Upper lobe of left lung (tissue), 6 donors: ENCODE results near the gene DHX32. TPM values are rescaled to one million over a fixed set of nuclear protein-coding genes. Genes with fewer than 3 reads are reported as not detected.
"Not testable (repeated sequence)": the region's sequence is repeated elsewhere in the genome, so short reads cannot be mapped to it uniquely, and the experiment has no call there.

Experiments
- ATAC-seq, 2 donors: fragments of 200-7000 bp; cut with Tn5 transposase; one replicate each; pipeline ENCODE4 v1.9.1; 2022; ENCODE audit warnings: mild to moderate bottlenecking in 2 of 2, moderate library complexity in 2 of 2; ENCODE audit not compliant: low FRiP score in 2 of 2
- DNase-seq, 2 donors: peaks; one replicate each; pipeline ENCODE4 v3.0.0-alpha.2; 2019 to 2020
- H3K27ac ChIP-seq, 4 donors: fragments of 200-600 bp; sonication (generic); one replicate each; pipeline ENCODE4 v1.5.1; 2016 to 2019
- H3K27me3 ChIP-seq, 4 donors: fragments of 200-600 bp; sonication (generic); one replicate each; pipeline ENCODE4 v1.5.1; 2017 to 2019
- H3K36me3 ChIP-seq, 4 donors: fragments of 200-600 bp; sonication (generic); one replicate each; pipeline ENCODE4 v1.5.1; 2016 to 2019
- H3K4me1 ChIP-seq, 4 donors: fragments of 200-600 bp; sonication (generic); one replicate each; pipeline ENCODE4 v1.5.1; 2018 to 2019
- H3K4me3 ChIP-seq, 4 donors: fragments of 200-600 bp; sonication (generic); one replicate each; pipeline ENCODE4 v1.5.1; 2017 to 2019; ENCODE audit warnings: mild to moderate bottlenecking in 2 of 4, moderate library complexity in 1 of 4
- H3K9me3 ChIP-seq, 4 donors: fragments of 200-600 bp; sonication (generic); one replicate each; pipeline ENCODE4 v1.5.1; 2018 to 2019
- EP300 ChIP-seq, 4 donors: sonication (generic); formaldehyde crosslinking; IDR thresholded peaks; one replicate each; pipeline ENCODE4 v1.5.1; 2017; ENCODE audit warnings: antibody characterized with exemption in 4 of 4, control low read depth in 2 of 4
- POLR2A ChIP-seq, 4 donors: fragments of 450-650 bp; IDR thresholded peaks; one replicate each; pipeline ENCODE4 v1.5.1; 2016 to 2017; ENCODE audit warnings: antibody characterized with exemption in 4 of 4, mild to moderate bottlenecking in 2 of 4
- POLR2AphosphoS5 ChIP-seq, 2 donors: sonication (generic); formaldehyde crosslinking; IDR thresholded peaks; one replicate each; pipeline ENCODE4 v1.5.1; 2017; ENCODE audit warnings: antibody characterized with exemption in 2 of 2
- WGBS, 2 donors: methylation state at CpG; one replicate each; pipeline ENCODE4 v1.1.5; 2017 to 2018; 5-methylcytosine and 5-hydroxymethylcytosine counted together
- total RNA-seq, 6 donors: library from RNA; depleted of rRNA in 4 of 6; stranded (reverse); fragments of >200 nt in 4 of 6; gene quantifications; one replicate each; pipeline versions ENCODE4 v1.1.0 to v1.2.1, GENCODE V29; 2016 to 2021
- TF ChIP-seq, protein P1 (sequence below), 6 experiments: fragments of 450-650 bp in 4 of 6; fragments of 200-600 bp in 2 of 6; sonication (generic) in 2 of 6; IDR thresholded peaks; one replicate each; pipeline ENCODE4 v1.5.1; 2016 to 2019; ENCODE audit warnings: antibody characterized with exemption in 6 of 6
- donor health status: DM: no; HTN: no; CAD: no; lungs with moderate emphysema.
- donor health status: DM: no; HTN: yes; CAD: no; lungs with severe emphysema.

DHX32 gene
- total RNA-seq, 6 donors from 2014 or later, result 9.4 to 37.2 (median 28.0) TPM

DNA sequence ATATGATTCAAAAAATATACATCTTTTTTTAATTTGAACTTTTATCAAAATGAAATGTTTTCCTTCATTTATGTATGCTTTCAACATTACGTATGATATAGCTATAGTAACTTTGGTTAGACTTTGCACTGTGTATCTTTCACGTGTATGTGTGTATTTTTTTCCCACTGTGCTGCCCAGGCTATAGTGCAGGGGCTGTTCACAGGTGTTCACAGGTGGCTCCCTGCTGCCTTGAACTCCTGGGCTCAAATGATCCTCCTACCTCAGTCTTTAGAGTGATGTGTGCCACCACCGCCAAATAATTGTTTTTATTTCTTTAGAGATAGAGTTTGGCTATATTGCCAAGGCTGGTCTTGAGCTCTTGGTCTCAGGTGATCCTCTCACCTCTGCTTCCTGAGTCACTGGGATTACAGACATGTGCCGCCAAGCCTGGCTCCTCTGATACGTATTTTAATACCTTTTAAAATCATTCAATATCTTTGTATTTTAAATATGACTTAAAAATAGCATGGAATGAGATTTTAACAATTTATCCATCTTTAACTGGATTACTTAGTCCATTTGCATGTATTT, 44.3 kb upstream of the DHX32 start:
- no peak for DNase-seq
- H3K9me3 ChIP-seq, result no peaks in the 10 kb centered on the region
- TF ChIP-seq POLR2A (IDR thresholded peaks at IDR 0.05), result no peak
- TF ChIP-seq, protein P1, sequence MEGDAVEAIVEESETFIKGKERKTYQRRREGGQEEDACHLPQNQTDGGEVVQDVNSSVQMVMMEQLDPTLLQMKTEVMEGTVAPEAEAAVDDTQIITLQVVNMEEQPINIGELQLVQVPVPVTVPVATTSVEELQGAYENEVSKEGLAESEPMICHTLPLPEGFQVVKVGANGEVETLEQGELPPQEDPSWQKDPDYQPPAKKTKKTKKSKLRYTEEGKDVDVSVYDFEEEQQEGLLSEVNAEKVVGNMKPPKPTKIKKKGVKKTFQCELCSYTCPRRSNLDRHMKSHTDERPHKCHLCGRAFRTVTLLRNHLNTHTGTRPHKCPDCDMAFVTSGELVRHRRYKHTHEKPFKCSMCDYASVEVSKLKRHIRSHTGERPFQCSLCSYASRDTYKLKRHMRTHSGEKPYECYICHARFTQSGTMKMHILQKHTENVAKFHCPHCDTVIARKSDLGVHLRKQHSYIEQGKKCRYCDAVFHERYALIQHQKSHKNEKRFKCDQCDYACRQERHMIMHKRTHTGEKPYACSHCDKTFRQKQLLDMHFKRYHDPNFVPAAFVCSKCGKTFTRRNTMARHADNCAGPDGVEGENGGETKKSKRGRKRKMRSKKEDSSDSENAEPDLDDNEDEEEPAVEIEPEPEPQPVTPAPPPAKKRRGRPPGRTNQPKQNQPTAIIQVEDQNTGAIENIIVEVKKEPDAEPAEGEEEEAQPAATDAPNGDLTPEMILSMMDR (IDR thresholded peaks at IDR 0.05), result no peak
- no peak for TF ChIP-seq EP300 (IDR thresholded peaks at IDR 0.05)
- TF ChIP-seq POLR2AphosphoS5 (IDR thresholded peaks at IDR 0.05), result no peak
- 77 to 83% methylated on average over 5 of the region's 5 CpGs for WGBS, 2 donors
- no peaks in the 10 kb centered on the region for H3K4me1 ChIP-seq
- no peak overlapping the region for H3K27ac ChIP-seq
- no peaks in the 10 kb centered on the region for H3K36me3 ChIP-seq
- H3K27me3 ChIP-seq, result no peaks in the 10 kb centered on the region
- H3K4me3 ChIP-seq, result no peak overlapping the region
- peak; percentile 28 to 49 for ATAC-seq

- not testable (repeated sequence) for H3K36me3 ChIP-seq, DNase-seq, H3K27me3 ChIP-seq, H3K9me3 ChIP-seq, H3K4me3 ChIP-seq, H3K27ac ChIP-seq, H3K4me1 ChIP-seq, ATAC-seq
- 93 to 100% methylated on average over 2 of the region's 2 CpGs for WGBS, 2 donors
Measured at GRCh38 chr10:125921643-125922306, 40.7 kb upstream of the DHX32 start.

GRCh38 chr10:125917704-125918361, 36.7 kb upstream of the DHX32 start:
- H3K4me3 ChIP-seq, H3K9me3 ChIP-seq, DNase-seq, H3K4me1 ChIP-seq, H3K27me3 ChIP-seq, H3K27ac ChIP-seq, H3K36me3 ChIP-seq: not testable (repeated sequence)
- WGBS, 2 donors, result 86 to 87% methylated on average over 8 of the region's 8 CpGs
- ATAC-seq, result peak; percentile 48 to 63

- ATAC-seq, result peak; percentile 8 to 66
- WGBS, 2 donors, result 70 to 75% methylated on average over 3 of the region's 3 CpGs
- H3K27ac ChIP-seq, result no peak overlapping the region
Measured at GRCh38 chr10:125916977-125917376, 35.9 kb upstream of the DHX32 start.

DNA sequence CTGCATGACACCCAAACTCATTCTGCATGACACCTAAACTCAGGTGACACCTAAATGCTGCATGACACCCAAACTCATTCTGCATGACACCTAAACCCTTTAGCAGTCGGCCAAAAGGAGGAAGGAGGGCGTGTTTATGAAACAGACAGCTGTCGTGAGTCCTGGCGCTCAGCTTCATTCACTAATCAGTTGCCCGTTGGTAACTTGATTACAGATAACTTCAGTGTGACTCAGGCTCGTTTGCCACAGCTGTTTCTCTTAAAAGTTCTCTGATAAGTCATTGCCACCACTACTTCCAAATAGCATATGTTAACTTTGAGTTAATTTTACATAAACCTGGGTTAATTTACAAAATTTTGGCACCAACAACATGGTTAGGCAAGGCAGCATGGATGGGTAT, 32.2 kb upstream of the DHX32 start:
- not testable (repeated sequence) for H3K36me3 ChIP-seq, ATAC-seq, H3K9me3 ChIP-seq, DNase-seq, H3K27me3 ChIP-seq, H3K27ac ChIP-seq, H3K4me1 ChIP-seq, H3K4me3 ChIP-seq
- WGBS, 2 donors, result 61 to 76% methylated on average over 5 to 6 of the region's 6 CpGs

More at GRCh38 chr10:125916977-125917376, 35.9 kb upstream of the DHX32 start:
- H3K36me3 ChIP-seq, result no peaks in the 10 kb centered on the region
- TF ChIP-seq, protein P1 (IDR thresholded peaks at IDR 0.05), result no peak
- TF ChIP-seq POLR2A (IDR thresholded peaks at IDR 0.05), result no peak
- TF ChIP-seq EP300 (IDR thresholded peaks at IDR 0.05), result no peak
- TF ChIP-seq POLR2AphosphoS5 (IDR thresholded peaks at IDR 0.05), result no peak
- no peak overlapping the region for H3K4me3 ChIP-seq
- H3K4me1 ChIP-seq, result no peaks in the 10 kb centered on the region
- H3K27me3 ChIP-seq, result no peaks in the 10 kb centered on the region
- DNase-seq, result no peak
- peaks cover 0 to 3% (median 0%) of the 10 kb centered on the region in 4 donors for H3K9me3 ChIP-seq

GRCh38 chr10:125911990-125912389, 30.9 kb upstream of the DHX32 start:
- TF ChIP-seq, protein P1 (IDR thresholded peaks at IDR 0.05), result no peak
- TF ChIP-seq POLR2A (IDR thresholded peaks at IDR 0.05), result no peak
- TF ChIP-seq POLR2AphosphoS5 (IDR thresholded peaks at IDR 0.05), result no peak
- TF ChIP-seq EP300 (IDR thresholded peaks at IDR 0.05), result no peak
- Histone ChIP-seq H3K4me1 (peaks cover 0 to 4% (median 0%) of the 10 kb centered on the region in 4 donors), H3K36me3 (no peaks in the 10 kb centered on the region), H3K9me3 (no peaks in the 10 kb centered on the region), H3K4me3 (no peak overlapping the region), H3K27me3 (no peaks in the 10 kb centered on the region), H3K27ac (no peak overlapping the region)
- DNase-seq (peak in 1 of 2 donors; percentile 35), ATAC-seq (peak; percentile 40 to 47)
- 40 to 46% methylated on average over 4 of the region's 4 CpGs for WGBS, 2 donors
